HG03575 (cell line): Measurements from ENCODE around the gene SUSD4.

ENCODE experiments used
- ATAC-seq: cut with Tn5 transposase; IDR thresholded peaks from one replicate; pipeline ENCODE4 v1.9.1; 2021; ENCODE audit not compliant: unreplicated experiment, insufficient number of reproducible peaks, low FRiP score; ENCODE audit errors: extremely low read depth

The SUSD4 gene

DNA sequence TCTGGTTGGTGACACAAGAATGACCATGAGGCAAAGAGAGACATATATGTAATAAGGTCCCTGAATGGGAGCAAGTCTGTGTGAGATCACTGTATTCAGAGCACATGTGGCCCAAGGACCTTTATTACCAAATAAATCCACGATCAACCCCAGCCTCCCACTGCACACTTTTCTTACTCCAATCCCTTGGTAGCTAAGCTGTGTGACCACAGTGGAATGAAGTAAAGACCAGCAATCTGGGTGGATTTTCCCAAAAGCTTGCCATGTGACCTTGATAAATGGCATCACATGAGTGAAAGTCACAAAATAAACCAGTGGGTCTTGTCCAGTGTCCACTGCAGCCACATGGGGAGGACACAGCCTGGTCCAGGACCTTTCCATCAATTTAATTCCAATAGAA, 184.2 kb downstream of the SUSD4 start:
- ATAC-seq, result no peak

DNA sequence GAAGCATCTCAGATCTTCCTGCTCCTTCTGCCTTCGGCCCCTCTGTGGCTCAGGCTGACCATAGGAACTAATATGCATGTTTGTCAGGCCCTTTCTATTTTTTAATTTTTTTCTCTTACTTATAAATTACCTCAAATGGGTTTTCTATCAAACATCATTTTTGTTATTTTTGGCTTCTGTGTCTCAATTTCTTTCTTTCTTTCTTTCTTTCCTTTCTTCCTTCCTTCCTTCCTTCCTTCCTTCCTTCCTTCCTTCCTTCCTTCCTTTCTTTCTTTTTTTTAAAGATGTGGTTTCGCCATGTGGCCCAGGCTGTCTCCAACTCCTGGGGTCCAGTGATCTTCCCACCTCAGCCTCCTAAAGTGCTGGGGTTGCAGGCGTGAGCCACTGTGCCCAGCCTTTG, 184.7 kb downstream of the SUSD4 start:
- no peak for ATAC-seq

DNA sequence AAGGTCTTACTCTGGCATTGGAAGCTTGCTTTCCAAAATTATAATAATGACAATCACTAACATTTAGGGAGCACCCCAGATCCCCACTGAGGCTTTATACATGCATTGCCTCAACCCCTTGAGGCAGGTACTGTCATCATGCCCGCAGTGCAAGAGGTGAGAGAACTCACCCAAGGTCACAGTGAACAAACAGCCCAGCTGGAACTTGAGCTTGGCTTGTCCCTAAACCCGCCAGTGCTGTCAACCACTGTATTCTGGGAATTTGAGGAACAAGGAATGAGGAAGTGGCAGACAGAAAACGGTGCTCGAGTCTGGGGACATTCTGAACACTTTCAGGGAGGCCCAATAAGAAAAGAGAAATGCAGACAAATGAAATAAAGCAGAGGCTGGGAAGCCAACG, 186.3 kb downstream of the SUSD4 start:
- ATAC-seq, result no peak

DNA sequence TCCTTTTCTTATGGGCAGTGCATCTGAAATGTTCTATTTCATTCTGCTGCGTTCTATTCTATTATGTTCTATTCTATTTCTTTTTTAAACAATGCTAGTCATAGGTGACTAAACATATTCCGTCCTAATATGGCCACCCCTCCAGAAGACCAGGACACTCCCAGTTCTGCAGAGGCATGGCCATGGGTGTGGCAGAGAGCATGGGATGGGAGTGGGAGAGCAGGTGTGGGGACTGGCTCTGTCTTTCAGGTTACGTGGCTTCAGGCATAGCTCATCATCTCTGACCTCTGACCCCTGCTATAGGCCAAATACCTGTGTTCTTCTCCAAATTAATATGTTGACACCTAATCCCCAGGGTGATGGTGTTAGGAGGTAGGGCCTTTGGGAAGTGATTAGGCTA, 187.5 kb downstream of the SUSD4 start:
- no peak for ATAC-seq

DNA sequence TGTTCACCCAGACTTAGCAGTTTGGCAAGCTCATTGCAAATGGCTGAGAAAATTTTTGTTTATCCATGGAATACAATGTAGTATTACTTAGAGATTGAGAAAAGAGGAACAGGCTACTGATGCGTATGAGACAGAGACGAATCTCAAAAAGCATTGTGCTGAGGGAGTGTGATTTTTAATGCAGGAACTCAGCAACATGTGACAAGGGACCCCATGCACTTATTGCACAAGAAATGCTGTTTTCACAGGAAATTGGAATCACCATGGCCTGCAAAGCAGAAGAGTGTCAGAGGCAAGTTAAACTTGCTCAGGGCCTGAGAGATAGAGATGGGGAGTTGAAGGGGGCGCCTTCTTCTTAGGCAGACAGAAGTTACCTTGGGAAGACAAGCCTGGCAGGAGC, 188.3 kb downstream of the SUSD4 start:
- ATAC-seq, result no peak

DNA sequence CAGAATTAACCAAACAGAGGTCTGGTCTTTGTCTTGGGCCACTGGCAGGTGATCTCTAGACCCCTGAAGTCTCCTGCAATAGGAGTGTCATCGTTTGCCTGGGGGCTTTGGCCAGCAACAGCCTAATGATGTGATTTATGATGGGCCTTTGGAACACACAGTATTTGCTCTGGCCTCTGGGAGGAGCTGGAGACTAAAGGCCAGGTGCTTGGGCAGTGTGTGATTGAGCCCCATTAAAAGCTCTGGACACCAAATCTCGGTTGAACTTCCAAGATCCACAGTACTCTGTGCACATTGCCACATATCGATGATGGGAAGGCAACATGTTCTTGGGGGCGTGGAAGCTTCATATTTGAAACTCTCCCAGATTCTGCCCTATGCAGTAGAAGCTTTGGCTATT, 188.9 kb downstream of the SUSD4 start:
- ATAC-seq, result no peak
